GM10266 (cell line): ENCODE measurements around the gene THOC7.

Experiments used
- DNase-seq: peaks from one replicate; pipeline ENCODE4 v3.0.0; 2012; ENCODE audit errors: extremely low spot score
- CTCF ChIP-seq: IDR thresholded peaks from 2 replicates; pipeline ENCODE4 v1.5.1; 2012; ENCODE audit warnings: mild to moderate bottlenecking, low read depth; ENCODE audit not compliant: control insufficient read depth, insufficient read depth; ENCODE audit errors: missing control alignments

THOC7 gene

GRCh38 chr3:63909431-63909830 is 45.8 kb upstream of the THOC7 start:
- DNase-seq, result no peak
- no peak for TF ChIP-seq CTCF

GRCh38 chr3:63908776-63909175 is 45.2 kb upstream of the THOC7 start:
- no peak for TF ChIP-seq CTCF
- DNase-seq, result no peak

- DNase-seq, result no peak
- TF ChIP-seq CTCF, result no peak
Observed at GRCh38 chr3:63908081-63908736, 44.6 kb upstream of the THOC7 start.

GRCh38 chr3:63905731-63906620 is 42.4 kb upstream of the THOC7 start:
- no peak for TF ChIP-seq CTCF
- DNase-seq, result no peak

GRCh38 chr3:63900459-63900858 is 36.9 kb upstream of the THOC7 start:
- TF ChIP-seq CTCF, result no peak
- no peak for DNase-seq

GRCh38 chr3:63900010-63900409 is 36.4 kb upstream of the THOC7 start:
- DNase-seq, result no peak
- no peak for TF ChIP-seq CTCF
